Prostate gland (tissue), 2 donors: ENCODE data around the gene ING5.

Experiments used
- POLR2A ChIP-seq: fragments of 450-650 bp; IDR thresholded peaks from one replicate; pipeline ENCODE4 v1.6.1; 2016; ENCODE audit warnings: antibody characterized with exemption, mild to moderate bottlenecking
- POLR2AphosphoS5 ChIP-seq: sonication (generic); formaldehyde crosslinking; IDR thresholded peaks from one replicate; pipeline ENCODE4 v1.6.1; 2017; ENCODE audit warnings: antibody characterized with exemption
- TF ChIP-seq, protein P1 (sequence below), 4 experiments: fragments of 200-600 bp in 2 of 4; fragments of 450-650 bp in 2 of 4; sonication (generic) in 2 of 4; IDR thresholded peaks; 1 replicate in 3 of 4; 2 replicates in 1 of 4; pipeline ENCODE4 v1.5.1; 2016 to 2019; ENCODE audit warnings: antibody characterized with exemption in 4 of 4, mild to moderate bottlenecking in 2 of 4, moderate library complexity in 2 of 4

GRCh38 chr2:241770936-241771285, 69.1 kb downstream of the ING5 start:
- TF ChIP-seq, protein P1, sequence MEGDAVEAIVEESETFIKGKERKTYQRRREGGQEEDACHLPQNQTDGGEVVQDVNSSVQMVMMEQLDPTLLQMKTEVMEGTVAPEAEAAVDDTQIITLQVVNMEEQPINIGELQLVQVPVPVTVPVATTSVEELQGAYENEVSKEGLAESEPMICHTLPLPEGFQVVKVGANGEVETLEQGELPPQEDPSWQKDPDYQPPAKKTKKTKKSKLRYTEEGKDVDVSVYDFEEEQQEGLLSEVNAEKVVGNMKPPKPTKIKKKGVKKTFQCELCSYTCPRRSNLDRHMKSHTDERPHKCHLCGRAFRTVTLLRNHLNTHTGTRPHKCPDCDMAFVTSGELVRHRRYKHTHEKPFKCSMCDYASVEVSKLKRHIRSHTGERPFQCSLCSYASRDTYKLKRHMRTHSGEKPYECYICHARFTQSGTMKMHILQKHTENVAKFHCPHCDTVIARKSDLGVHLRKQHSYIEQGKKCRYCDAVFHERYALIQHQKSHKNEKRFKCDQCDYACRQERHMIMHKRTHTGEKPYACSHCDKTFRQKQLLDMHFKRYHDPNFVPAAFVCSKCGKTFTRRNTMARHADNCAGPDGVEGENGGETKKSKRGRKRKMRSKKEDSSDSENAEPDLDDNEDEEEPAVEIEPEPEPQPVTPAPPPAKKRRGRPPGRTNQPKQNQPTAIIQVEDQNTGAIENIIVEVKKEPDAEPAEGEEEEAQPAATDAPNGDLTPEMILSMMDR (IDR thresholded peaks at IDR 0.05), result no peak
- TF ChIP-seq POLR2A, result no peak
- TF ChIP-seq POLR2AphosphoS5, result no peak
